IMR-90 (cell line): ENCODE data around the gene AP4S1.

ENCODE experiments used
- CEBPB ChIP-seq: IDR thresholded peaks from 2 replicates; pipeline ENCODE4 v1.6.1; 2012; ENCODE audit warnings: low read depth, low read length, improper control_type of control experiment
- CTCF ChIP-seq: conservative IDR thresholded peaks from 2 replicates; pipeline ENCODE4 v1.5.1; 2012; ENCODE audit warnings: mild to moderate bottlenecking, low read depth, low read length, improper control_type of control experiment
- MAFK ChIP-seq: IDR thresholded peaks from 2 replicates; pipeline ENCODE4 v1.6.1; 2012; ENCODE audit warnings: low read depth, low read length, improper control_type of control experiment
- MAZ ChIP-seq: IDR thresholded peaks from 2 replicates; pipeline ENCODE4 v1.6.1; 2012; ENCODE audit warnings: low read depth, mild to moderate bottlenecking, low read length, improper control_type of control experiment, moderate library complexity, borderline replicate concordance
- POLR2A ChIP-seq: IDR thresholded peaks from 2 replicates; pipeline ENCODE4 v1.6.1; 2012; ENCODE audit warnings: mild to moderate bottlenecking, low read depth, low read length
- RAD21 ChIP-seq: IDR thresholded peaks from 2 replicates; pipeline ENCODE4 v1.6.1; 2012; ENCODE audit warnings: low read length, improper control_type of control experiment
- RCOR1 ChIP-seq: IDR thresholded peaks from 2 replicates; pipeline ENCODE4 v1.6.1; 2012; ENCODE audit warnings: mild to moderate bottlenecking, low read length, improper control_type of control experiment; ENCODE audit not compliant: insufficient replicate concordance
- SMC3 ChIP-seq: fragments of 150-350 bp; IDR thresholded peaks from 2 replicates; pipeline ENCODE4 v1.6.1; 2016; ENCODE audit warnings: low read depth, mild to moderate bottlenecking, antibody characterized with exemption, low read length, moderate library complexity
- USF2 ChIP-seq: fragments of 150-350 bp; IDR thresholded peaks from 2 replicates; pipeline ENCODE4 v1.6.1; 2017; ENCODE audit warnings: mild to moderate bottlenecking, antibody characterized with exemption, low read length, low read depth

- TF ChIP-seq MAFK (no peak), SMC3 (no peak), CTCF (no peak), POLR2A (no peak), CEBPB (no peak), RAD21 (no peak), USF2 (no peak), MAZ (no peak), RCOR1 (no peak)
These were observed 34.0 kb upstream of the AP4S1 start for GRCh38 chr14:30991408-30991807.
